Measurements from ENCODE around the gene ALKBH4.
"Not testable (repeated sequence)": the region's sequence is repeated elsewhere in the genome, so short reads cannot be mapped to it uniquely, and the experiment has no call there.

ALKBH4 gene

GRCh38 chr7:102474736-102475435 lies 10.2 kb upstream of the ALKBH4 start:
- DNase-seq, result not testable (repeated sequence)

DNA sequence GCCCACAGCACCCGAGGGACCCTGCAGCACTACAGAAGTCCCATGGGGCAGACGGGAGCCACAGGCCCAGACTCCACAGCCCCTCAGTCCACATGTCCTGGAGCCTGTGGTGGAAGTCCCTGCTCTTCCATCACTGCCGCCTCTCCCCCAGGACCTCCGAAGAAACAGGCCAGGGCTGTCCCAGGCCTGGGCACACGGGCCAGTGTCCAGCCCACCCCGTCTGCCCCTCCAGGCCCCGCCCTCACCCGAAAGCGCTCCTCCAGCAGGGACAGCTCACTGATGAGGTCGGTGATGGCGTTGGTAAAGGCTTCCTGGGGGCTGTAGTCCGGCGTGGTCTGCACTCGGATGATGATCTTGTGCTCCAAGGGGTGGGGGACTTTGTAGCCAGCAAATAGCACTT lies 9.5 kb upstream of the ALKBH4 start:
- not testable (repeated sequence) for DNase-seq

- no peak for DNase-seq
These were observed 8.8 kb upstream of the ALKBH4 start for GRCh38 chr7:102473271-102473991.

DNA sequence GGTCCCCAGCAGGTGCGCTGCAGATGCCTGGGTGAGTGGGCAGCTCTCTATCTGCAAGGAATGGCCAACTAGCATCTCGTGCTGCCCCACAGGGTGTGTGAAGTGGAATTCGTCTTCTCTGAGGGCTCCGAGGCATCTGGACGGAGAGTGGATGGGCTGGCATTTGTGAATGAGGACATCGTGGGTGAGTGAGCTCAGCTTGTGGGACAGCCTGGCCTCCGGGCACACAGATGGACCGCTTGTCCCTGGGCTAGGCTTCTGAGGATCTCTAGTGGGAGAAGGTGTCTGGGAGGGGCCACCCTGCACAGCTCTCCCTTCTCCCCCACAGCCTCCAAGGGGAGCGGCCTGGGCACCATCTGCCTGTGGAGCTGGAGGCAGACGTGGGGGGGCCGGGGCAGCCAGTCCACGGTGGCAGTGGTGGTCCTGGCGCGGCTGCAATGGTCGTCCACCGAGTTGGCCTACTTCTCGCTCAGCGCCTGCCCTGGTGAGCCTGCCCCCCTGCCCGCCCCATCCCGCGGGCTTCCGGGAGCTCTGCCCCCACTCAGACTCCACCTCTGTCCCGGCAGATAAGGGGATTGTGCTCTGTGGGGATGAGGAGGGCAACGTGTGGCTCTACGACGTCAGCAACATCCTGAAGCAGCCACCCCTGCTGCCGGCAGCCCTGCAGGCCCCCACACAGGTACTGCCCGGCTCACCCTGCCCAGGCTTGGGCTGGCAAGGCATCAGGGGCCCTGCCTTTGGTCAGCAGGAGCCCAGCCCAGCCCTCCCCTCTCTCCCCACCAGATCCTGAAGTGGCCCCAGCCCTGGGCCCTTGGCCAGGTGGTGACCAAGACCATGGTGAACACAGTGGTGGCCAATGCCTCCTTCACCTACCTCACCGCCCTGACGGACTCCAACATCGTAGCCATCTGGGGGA lies 7.7 kb upstream of the ALKBH4 start:
- DNase-seq, result no peak

DNA sequence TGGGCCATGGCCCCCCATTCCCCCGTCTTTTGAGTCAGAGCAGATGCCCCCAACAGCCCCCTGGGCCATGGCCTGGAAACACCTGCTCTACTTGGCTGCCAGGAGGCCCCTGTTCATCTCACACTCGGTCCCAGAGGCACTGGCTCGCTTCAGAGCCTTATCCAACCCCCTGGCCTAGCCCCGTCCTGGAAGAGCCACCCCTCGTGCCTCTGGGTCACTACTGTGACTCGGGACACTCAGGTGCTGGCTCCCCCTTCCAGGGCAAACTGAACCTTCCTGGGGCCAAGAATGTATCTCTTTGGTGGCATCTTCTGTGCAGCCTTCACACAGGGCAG lies 7.1 kb upstream of the ALKBH4 start:
- DNase-seq, result no peak

DNA sequence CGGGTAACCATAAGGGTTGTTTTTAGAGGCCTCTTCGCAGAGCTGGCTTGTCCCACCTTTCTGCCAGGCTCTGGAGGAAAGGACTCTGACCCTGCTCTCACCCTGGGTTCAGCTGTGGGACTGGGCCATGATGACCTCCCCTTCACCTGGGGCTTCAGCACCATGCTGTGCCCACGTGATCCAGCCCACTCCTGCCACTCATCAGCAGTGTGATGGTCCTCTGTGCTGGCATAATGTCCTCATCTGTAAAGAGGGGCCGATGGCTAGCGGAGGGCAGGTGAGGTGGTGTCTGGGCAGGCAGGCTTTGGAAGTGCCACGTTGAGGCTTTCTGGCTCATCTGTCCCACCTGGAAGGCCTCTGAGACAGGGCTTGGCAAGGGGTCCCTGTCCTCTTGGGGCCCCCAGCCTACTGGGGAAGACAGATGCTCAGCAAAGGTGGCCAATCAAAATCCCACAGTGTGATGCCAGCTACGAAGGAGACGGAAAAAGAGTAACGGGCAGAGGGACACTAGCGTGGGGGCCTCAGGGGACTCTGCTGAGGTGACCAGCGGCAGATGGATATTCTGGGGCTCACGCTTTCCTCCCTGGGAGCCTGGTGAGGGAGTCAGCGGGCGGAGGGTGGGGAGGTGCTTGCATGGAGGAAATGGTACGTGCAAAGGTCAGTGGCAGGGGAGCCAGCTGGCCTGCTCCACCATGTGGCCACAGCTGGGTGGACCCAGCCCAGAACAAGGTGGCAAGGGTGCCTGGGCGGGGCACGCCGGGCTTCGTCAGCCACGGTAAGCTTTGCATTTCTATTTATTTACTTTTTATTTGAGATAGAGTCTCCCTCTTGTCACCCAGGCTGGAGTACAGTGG lies 5.5 kb upstream of the ALKBH4 start:
- DNase-seq, result no peak

GRCh38 chr7:102469351-102469971 lies 4.8 kb upstream of the ALKBH4 start:
- no peak for DNase-seq

- no peak for DNase-seq
These were observed 4.1 kb upstream of the ALKBH4 start for GRCh38 chr7:102468478-102469350.

DNA sequence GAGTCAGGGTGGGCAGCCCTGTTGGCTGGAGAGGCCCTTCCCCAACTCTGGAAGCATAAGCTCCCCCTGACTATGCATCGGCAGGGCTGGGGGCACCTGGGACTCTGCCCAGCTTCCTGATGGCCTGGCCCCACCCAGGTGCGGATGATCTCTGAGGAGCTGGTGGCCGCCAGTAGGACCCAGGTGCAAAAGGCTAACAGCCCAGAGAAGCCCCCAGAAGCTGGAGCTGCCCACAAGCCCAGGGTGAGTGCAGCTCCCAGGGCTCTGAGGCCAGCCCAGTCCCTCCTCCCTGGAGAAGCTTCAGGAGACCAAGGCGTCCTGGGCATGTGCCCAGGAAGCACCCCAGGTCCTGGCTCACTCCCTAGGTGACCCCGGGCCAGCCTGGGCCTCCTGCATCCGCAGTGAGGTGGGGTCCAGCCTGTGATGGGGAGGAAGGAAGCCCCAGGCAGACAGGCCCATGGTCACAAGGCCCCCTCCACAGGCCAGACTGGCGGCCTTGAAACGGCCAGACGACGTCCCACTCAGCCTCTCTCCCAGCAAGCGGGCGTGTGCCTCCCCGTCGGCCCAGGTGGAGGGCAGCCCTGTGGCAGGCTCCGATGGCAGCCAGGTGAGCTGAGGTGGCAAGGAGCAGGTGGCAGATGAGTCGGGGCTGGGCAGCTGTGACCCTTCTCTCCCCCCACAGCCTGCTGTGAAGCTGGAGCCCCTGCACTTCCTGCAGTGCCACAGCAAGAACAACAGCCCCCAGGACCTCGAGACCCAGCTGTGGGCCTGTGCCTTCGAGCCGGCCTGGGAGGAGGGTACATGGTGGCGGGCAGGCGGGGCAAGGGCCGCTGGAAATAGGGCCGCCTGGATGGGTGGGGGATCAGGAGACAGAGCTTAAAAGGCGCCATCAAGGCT lies 3.2 kb upstream of the ALKBH4 start:
- no peak for DNase-seq

GRCh38 chr7:102466097-102466496 lies 1.4 kb upstream of the ALKBH4 start:
- DNase-seq, result no peak

- DNase-seq, result no peak
These were observed 654 bp downstream of the ALKBH4 start for GRCh38 chr7:102463841-102464576.

- no peak for DNase-seq
These were observed 4.2 kb downstream of the ALKBH4 start for GRCh38 chr7:102460467-102460866.

GRCh38 chr7:102459221-102459844 lies 5.3 kb downstream of the ALKBH4 start:
- DNase-seq, result no peak

GRCh38 chr7:102457352-102457924 lies 7.2 kb downstream of the ALKBH4 start:
- no peak for DNase-seq

DNA sequence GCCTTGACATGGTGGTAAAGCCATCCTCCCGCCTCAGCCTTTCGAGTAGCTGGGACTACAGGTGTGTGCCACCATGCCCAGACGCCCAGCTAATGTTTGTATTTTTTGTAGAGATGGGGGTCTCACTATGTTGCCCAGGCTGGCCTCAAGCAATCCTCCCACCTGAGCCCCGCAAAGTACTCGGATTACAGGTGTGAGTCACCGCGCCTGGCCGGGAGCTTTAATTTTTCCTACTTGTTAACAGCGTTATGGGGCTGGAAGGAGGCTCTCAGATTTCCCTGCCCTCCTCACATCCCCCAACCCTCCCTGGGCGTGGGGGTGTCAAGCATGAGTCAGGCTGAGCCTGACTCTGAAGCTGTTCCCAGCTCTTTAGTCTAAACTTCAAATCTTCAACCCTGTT lies 8.3 kb downstream of the ALKBH4 start:
- DNase-seq, result no peak

- DNase-seq, result no peak
These were observed 9.1 kb downstream of the ALKBH4 start for GRCh38 chr7:102455596-102455995.

DNA sequence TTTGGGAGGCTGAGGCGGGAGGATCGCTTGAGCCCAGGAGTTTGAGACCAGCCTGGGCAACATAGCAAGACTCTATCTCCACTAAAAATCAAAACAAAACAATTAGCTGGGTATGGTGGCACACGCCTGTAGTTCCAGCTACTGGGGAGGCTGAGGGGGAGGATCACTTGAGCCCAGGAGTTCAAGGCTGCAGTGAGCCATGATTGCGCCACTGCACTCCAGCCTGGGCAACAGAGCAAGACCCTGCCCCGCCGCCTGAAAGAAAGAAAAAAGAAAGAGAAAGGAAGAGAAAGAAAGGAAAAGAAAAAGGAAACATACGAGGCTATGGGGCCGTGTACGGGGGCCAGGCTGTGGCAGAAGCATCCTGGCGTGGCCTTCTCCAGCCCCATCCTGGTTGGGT lies 9.7 kb downstream of the ALKBH4 start:
- not testable (repeated sequence) for DNase-seq

DNA sequence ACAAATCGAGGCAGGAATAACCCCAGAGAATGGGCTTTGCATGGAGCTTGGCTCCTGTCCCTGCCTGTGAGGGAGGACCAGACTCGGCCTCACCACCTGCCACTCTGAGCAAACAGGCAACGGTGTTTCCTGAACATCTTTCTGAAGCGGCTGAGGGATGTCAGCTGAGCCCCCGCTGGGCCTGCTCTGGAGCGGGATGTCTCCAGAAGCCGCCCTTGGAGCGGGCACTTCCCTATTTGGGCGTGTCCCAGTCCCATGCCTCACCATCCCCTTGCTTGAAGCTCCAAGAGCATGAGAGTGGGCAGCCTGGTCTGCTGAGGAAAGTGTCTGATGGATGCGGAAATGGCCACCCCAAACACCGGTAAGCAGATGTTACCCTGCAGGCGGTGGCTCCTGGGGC lies 10.2 kb downstream of the ALKBH4 start:
- no peak for DNase-seq
